NCI-H187 (cell line): ENCODE data around the gene PLCB1.
"Not testable (repeated sequence)": the region's sequence is repeated elsewhere in the genome, so short reads cannot be mapped to it uniquely, and the experiment has no call there.

Experiments used
- DNase-seq, 2 experiments: peaks; one replicate each; lab custom pipeline; 2025; lab: John Stamatoyannopoulos, UW

PLCB1 gene

GRCh38 chr20:8131598-8132483, at the start of gene PLCB1:
Gene PLCB1 (plus strand): TSS chr20:8132266. CDS start chr20:8132652, 386 bp downstream.
- peak; percentile 76 to 83 for DNase-seq

GRCh38 chr20:8082989-8083388, 49.1 kb upstream of the PLCB1 start:
- peak; percentile 36 to 86 for DNase-seq

GRCh38 chr20:8089668-8090067, 42.4 kb upstream of the PLCB1 start:
- no peak for DNase-seq

GRCh38 chr20:8094415-8094818, 37.6 kb upstream of the PLCB1 start:
- DNase-seq: no peak

GRCh38 chr20:8094850-8095249, 37.2 kb upstream of the PLCB1 start:
- DNase-seq: no peak

GRCh38 chr20:8095648-8096572, 36.2 kb upstream of the PLCB1 start:
- no peak for DNase-seq

GRCh38 chr20:8097307-8097706, 34.8 kb upstream of the PLCB1 start:
- no peak for DNase-seq

GRCh38 chr20:8104252-8104651, 27.8 kb upstream of the PLCB1 start:
- DNase-seq: no peak

- DNase-seq: not testable (repeated sequence)
Observed at GRCh38 chr20:8114612-8115011, 17.5 kb upstream of the PLCB1 start.

- no peak for DNase-seq
Observed at GRCh38 chr20:8115436-8115835, 16.6 kb upstream of the PLCB1 start.

- no peak for DNase-seq
Observed at GRCh38 chr20:8116067-8116811, 15.8 kb upstream of the PLCB1 start.

GRCh38 chr20:8117636-8118035, 14.4 kb upstream of the PLCB1 start:
- DNase-seq: no peak

GRCh38 chr20:8118039-8118438, 14.0 kb upstream of the PLCB1 start:
- no peak for DNase-seq

GRCh38 chr20:8118760-8119159, 13.3 kb upstream of the PLCB1 start:
- DNase-seq: no peak

- no peak for DNase-seq
Observed at GRCh38 chr20:8121666-8122065, 10.4 kb upstream of the PLCB1 start.

- no peak for DNase-seq
Observed at GRCh38 chr20:8124639-8125038, 7.4 kb upstream of the PLCB1 start.

- no peak for DNase-seq
Observed at GRCh38 chr20:8126181-8126580, 5.9 kb upstream of the PLCB1 start.

GRCh38 chr20:8126841-8127378, 5.2 kb upstream of the PLCB1 start:
- no peak for DNase-seq

GRCh38 chr20:8127553-8128255, 4.4 kb upstream of the PLCB1 start:
- no peak for DNase-seq

- DNase-seq: no peak
Observed at GRCh38 chr20:8128291-8129060, 3.6 kb upstream of the PLCB1 start.
